Gastrocnemius medialis (tissue), 4 donors: ENCODE results near the gene SH3RF1.

Experiments used
- CTCF ChIP-seq, 5 experiments: fragments of 450-650 bp in 3 of 5; fragments of 200-600 bp in 2 of 5; sonication (generic) in 2 of 5; IDR thresholded peaks in 4 of 5; conservative IDR thresholded peaks in 1 of 5; 1 replicate in 4 of 5; 2 replicates in 1 of 5; pipeline ENCODE4 v1.5.1; 2016 to 2019; ENCODE audit warnings: antibody characterized with exemption in 5 of 5, mild to moderate bottlenecking in 3 of 5, moderate library complexity in 3 of 5
- POLR2A ChIP-seq, 2 donors: fragments of 450-650 bp; IDR thresholded peaks; one replicate each; pipeline ENCODE4 v1.6.1; 2017; ENCODE audit warnings: antibody characterized with exemption in 2 of 2, mild to moderate bottlenecking in 2 of 2, moderate library complexity in 2 of 2

GRCh38 chr4:169133932-169134331, 136.8 kb downstream of the SH3RF1 start:
- TF ChIP-seq CTCF (IDR thresholded peaks at IDR 0.05 in 4 of 5, conservative IDR thresholded peaks at IDR 0.05 in 1 of 5) (no peak), POLR2A (IDR thresholded peaks at IDR 0.05) (no peak)
